Testis (tissue), 2 donors: ENCODE results near the gene SLC25A20.

Experiments
- POLR2A ChIP-seq: fragments of 450-650 bp; IDR thresholded peaks from one replicate; pipeline ENCODE4 v1.6.1; 2017; ENCODE audit warnings: antibody characterized with exemption, mild to moderate bottlenecking, moderate library complexity
- TF ChIP-seq, protein P1 (sequence below), 3 experiments: fragments of 450-650 bp in 2 of 3; fragments of 200-600 bp in 1 of 3; sonication (generic) in 1 of 3; IDR thresholded peaks; one replicate each; pipeline ENCODE4 v1.5.1; 2016 to 2019; ENCODE audit warnings: antibody characterized with exemption in 3 of 3, mild to moderate bottlenecking in 2 of 3, moderate library complexity in 1 of 3

DNA sequence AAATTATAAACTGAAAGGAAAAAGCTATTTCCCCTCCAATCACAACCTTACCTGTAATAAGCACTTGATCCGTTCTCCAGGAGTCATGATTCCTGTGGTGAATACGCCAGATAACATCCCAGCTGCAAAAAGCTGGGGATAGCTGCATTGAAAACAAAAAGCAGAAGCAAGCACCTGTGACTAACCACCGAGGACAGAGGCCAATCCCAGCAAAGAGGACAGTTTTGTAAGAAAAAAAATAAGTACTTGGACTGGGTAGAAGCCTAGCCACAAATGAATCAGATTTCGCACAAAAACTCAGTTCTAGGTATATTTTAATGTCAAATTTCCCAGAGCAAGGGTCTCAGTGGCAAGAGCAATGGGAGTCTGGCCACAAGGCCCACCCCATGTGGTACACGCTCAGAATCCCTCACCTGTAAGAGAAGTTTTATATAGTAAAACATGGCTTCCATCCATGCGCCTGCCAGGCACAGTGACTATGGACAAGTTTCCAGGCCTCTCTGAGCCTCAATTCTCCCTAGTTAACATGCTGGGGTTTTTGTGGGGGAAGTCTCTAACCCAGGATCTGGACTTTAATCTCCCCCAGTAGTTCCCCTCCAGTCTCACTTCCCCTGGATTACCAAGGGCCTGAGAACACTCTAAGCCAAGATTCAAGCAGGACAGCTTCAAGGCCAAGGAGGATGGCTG is 19.2 kb downstream of the SLC25A20 start:
- TF ChIP-seq, protein P1, sequence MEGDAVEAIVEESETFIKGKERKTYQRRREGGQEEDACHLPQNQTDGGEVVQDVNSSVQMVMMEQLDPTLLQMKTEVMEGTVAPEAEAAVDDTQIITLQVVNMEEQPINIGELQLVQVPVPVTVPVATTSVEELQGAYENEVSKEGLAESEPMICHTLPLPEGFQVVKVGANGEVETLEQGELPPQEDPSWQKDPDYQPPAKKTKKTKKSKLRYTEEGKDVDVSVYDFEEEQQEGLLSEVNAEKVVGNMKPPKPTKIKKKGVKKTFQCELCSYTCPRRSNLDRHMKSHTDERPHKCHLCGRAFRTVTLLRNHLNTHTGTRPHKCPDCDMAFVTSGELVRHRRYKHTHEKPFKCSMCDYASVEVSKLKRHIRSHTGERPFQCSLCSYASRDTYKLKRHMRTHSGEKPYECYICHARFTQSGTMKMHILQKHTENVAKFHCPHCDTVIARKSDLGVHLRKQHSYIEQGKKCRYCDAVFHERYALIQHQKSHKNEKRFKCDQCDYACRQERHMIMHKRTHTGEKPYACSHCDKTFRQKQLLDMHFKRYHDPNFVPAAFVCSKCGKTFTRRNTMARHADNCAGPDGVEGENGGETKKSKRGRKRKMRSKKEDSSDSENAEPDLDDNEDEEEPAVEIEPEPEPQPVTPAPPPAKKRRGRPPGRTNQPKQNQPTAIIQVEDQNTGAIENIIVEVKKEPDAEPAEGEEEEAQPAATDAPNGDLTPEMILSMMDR (IDR thresholded peaks at IDR 0.05): no peak
- no peak for TF ChIP-seq POLR2A
